ENCODE measurements around the gene RTL10. TPM values are rescaled to one million over a fixed set of nuclear protein-coding genes. Genes with fewer than 3 reads are reported as not detected.

The RTL10 gene
- polyA plus RNA-seq, 1 donor (not counting 4 experiments of a cell fraction or from before 2014, with no cell fraction given): 12.9 TPM

GRCh38 chr22:19822301-19823117 is 32.2 kb downstream of the RTL10 start:
- no peak overlapping the region for H3K4me2 ChIP-seq (ENCODE audit: control insufficient read depth, extremely low read depth, insufficient read depth, low read depth, low read length)
- FAIRE-seq (no peak), DNase-seq (ENCODE audit: low read depth, low spot score) (no peak)
- H2AFZ ChIP-seq (ENCODE audit: control insufficient read depth, low read length): no peak overlapping the region
- peaks cover 17% of the 10 kb centered on the region for H3K4me1 ChIP-seq (ENCODE audit: control insufficient read depth, extremely low read depth, insufficient read depth, low read length)
- no peak overlapping the region for H3K4me3 ChIP-seq (ENCODE audit: control insufficient read depth in 2 of 3, extremely low read depth in 1 of 3, insufficient read depth in 2 of 3, low read depth in 1 of 3, low read length in 3 of 3)
- H3K79me2 ChIP-seq (ENCODE audit: control insufficient read depth, insufficient read depth, low read length): no peaks in the 10 kb centered on the region
- H3K27me3 ChIP-seq (ENCODE audit: control insufficient read depth, extremely low read depth, insufficient read depth, low read length): no peaks in the 10 kb centered on the region
- no peaks in the 10 kb centered on the region for H3K9me3 ChIP-seq (ENCODE audit: control insufficient read depth, low read depth, low read length)
- H3K36me3 ChIP-seq (ENCODE audit: control insufficient read depth in 2 of 2, extremely low read depth in 1 of 2, insufficient read depth in 2 of 2, low read length in 2 of 2): no peaks in the 10 kb centered on the region
- dilution Hi-C loops (cut with MboI; ENCODE audit: extremely low pct_ligation_motif_present, low sequenced_read_pairs): no loop called here
- no peak for TF ChIP-seq CTCF (optimal IDR thresholded peaks at IDR 0.05 in 1 of 3, IDR thresholded peaks at IDR 0.05 in 1 of 3, conservative IDR thresholded peaks at IDR 0.05 in 1 of 3; ENCODE audit: extremely low read depth in 1 of 3, insufficient read depth in 2 of 3, low read length in 3 of 3)
- no peak for TF ChIP-seq EZH2 (IDR thresholded peaks at IDR 0.05; ENCODE audit: low read length)
- H3K9me1 ChIP-seq (ENCODE audit: control insufficient read depth, extremely low read depth, insufficient read depth, low read length): peaks cover 4% of the 10 kb centered on the region
- H3K9ac ChIP-seq (ENCODE audit: control insufficient read depth, extremely low read depth, insufficient read depth, low read length): no peak overlapping the region
- no peak overlapping the region for H3K27ac ChIP-seq (ENCODE audit: control insufficient read depth, insufficient read depth, low read length)
- no peaks in the 10 kb centered on the region for H4K20me1 ChIP-seq (ENCODE audit: control insufficient read depth, extremely low read depth, insufficient read depth, low read length)

- dilution Hi-C loops (cut with MboI; ENCODE audit: extremely low pct_ligation_motif_present, low sequenced_read_pairs): no loop called here
- peaks cover 17% of the 10 kb centered on the region for H3K4me1 ChIP-seq (ENCODE audit: control insufficient read depth, extremely low read depth, insufficient read depth, low read length)
- no peak overlapping the region for H3K4me3 ChIP-seq (ENCODE audit: control insufficient read depth in 2 of 3, extremely low read depth in 1 of 3, insufficient read depth in 2 of 3, low read depth in 1 of 3, low read length in 3 of 3)
- no peaks in the 10 kb centered on the region for H3K36me3 ChIP-seq (ENCODE audit: control insufficient read depth in 2 of 2, extremely low read depth in 1 of 2, insufficient read depth in 2 of 2, low read length in 2 of 2)
- H3K27me3 ChIP-seq (ENCODE audit: control insufficient read depth, extremely low read depth, insufficient read depth, low read length): no peaks in the 10 kb centered on the region
- H3K9me3 ChIP-seq (ENCODE audit: control insufficient read depth, low read depth, low read length): no peaks in the 10 kb centered on the region
- FAIRE-seq (no peak), DNase-seq (ENCODE audit: low read depth, low spot score) (no peak)
- no peaks in the 10 kb centered on the region for H3K79me2 ChIP-seq (ENCODE audit: control insufficient read depth, insufficient read depth, low read length)
- no peaks in the 10 kb centered on the region for H4K20me1 ChIP-seq (ENCODE audit: control insufficient read depth, extremely low read depth, insufficient read depth, low read length)
- TF ChIP-seq CTCF (optimal IDR thresholded peaks at IDR 0.05 in 1 of 3, IDR thresholded peaks at IDR 0.05 in 1 of 3, conservative IDR thresholded peaks at IDR 0.05 in 1 of 3; ENCODE audit: extremely low read depth in 1 of 3, insufficient read depth in 2 of 3, low read length in 3 of 3): no peak
- no peak for TF ChIP-seq EZH2 (IDR thresholded peaks at IDR 0.05; ENCODE audit: low read length)
- no peak overlapping the region for H3K9ac ChIP-seq (ENCODE audit: control insufficient read depth, extremely low read depth, insufficient read depth, low read length)
- no peak overlapping the region for H3K4me2 ChIP-seq (ENCODE audit: control insufficient read depth, extremely low read depth, insufficient read depth, low read depth, low read length)
- no peak overlapping the region for H3K27ac ChIP-seq (ENCODE audit: control insufficient read depth, insufficient read depth, low read length)
- H2AFZ ChIP-seq (ENCODE audit: control insufficient read depth, low read length): no peak overlapping the region
- peaks cover 4% of the 10 kb centered on the region for H3K9me1 ChIP-seq (ENCODE audit: control insufficient read depth, extremely low read depth, insufficient read depth, low read length)
Measured at GRCh38 chr22:19821523-19822300, 33.0 kb downstream of the RTL10 start.
